ENCODE measurements around the gene ATP1A2.

Gene ATP1A2

GRCh38 chr1:160071289-160071688 lies 44.3 kb upstream of the ATP1A2 start:
- POLR2A ChIA-PET = no interaction called here
- Histone ChIP-seq H3K4me3 (ENCODE audit: low read depth, low read length) (no peak overlapping the region), H3K36me3 (ENCODE audit: control insufficient read depth in 2 of 2, insufficient read depth in 1 of 2, low read length in 2 of 2) (no peaks in the 10 kb centered on the region), H3K27ac (ENCODE audit: extremely low read depth, low read depth, low read length) (no peak overlapping the region), H3K9me3 (ENCODE audit: control insufficient read depth, insufficient read depth, low read depth, low read length) (no peaks in the 10 kb centered on the region), H3K4me1 (ENCODE audit: control insufficient read depth, insufficient read depth, low read length) (no peaks in the 10 kb centered on the region; the same call in 1 of the 2 replicates)
- CTCF ChIA-PET = interaction anchor here (0.7 to 10.3 kb wide), 9 partner anchors 13 to 588 kb away, joined by 3 to 123 read pairs (median 3); no protein-coding TSS in a partner anchor
- TF ChIP-seq ZNF37A (tag by site-specific recombination; IDR thresholded peaks at IDR 0.05) = no peak
- TF ChIP-seq REST (tag by site-specific recombination; IDR thresholded peaks at IDR 0.05) = no peak
- no peak for TF ChIP-seq ZNF10 (tag by site-specific recombination; IDR thresholded peaks at IDR 0.05)
- TF ChIP-seq ZNF704 (tag by site-specific recombination; IDR thresholded peaks at IDR 0.05) = no peak
- no peak for TF ChIP-seq SALL2 (tag by site-specific recombination; IDR thresholded peaks at IDR 0.05; ENCODE audit: borderline replicate concordance)
- TF ChIP-seq ZNF768 (tag by site-specific recombination; IDR thresholded peaks at IDR 0.05) = no peak
- TF ChIP-seq ZNF274 (IDR thresholded peaks at IDR 0.05; ENCODE audit: low read length) = no peak
- no peak for TF ChIP-seq ZNF274 (tag by site-specific recombination; IDR thresholded peaks at IDR 0.05; ENCODE audit: borderline replicate concordance)
- no peak for TF ChIP-seq ZNF311 (tag by site-specific recombination; IDR thresholded peaks at IDR 0.05; ENCODE audit: borderline replicate concordance)

- ChIA-PET CTCF (interaction anchor here (0.8 to 16.5 kb wide), 3 partner anchors 9 to 26 kb away, joined by 5 to 541 read pairs (median 123); no protein-coding TSS in a partner anchor), POLR2A (no interaction called here)
- H3K9me3 ChIP-seq (ENCODE audit: control insufficient read depth, insufficient read depth, low read depth, low read length) = no peaks in the 10 kb centered on the region
- TF ChIP-seq PRDM2 (tag by site-specific recombination; IDR thresholded peaks at IDR 0.05; ENCODE audit: borderline replicate concordance) (no peak), ZNF175 (tag by site-specific recombination; IDR thresholded peaks at IDR 0.05) (no peak), KLF1 (tag by site-specific recombination; IDR thresholded peaks at IDR 0.05) (no peak), MEIS1 (CRISPR knock-in tag; IDR thresholded peaks at IDR 0.05; ENCODE audit: borderline replicate concordance) (no peak), ZNF266 (tag by site-specific recombination; IDR thresholded peaks at IDR 0.05; ENCODE audit: low read depth) (no peak)
- no peak overlapping the region for H3K4me3 ChIP-seq (ENCODE audit: low read depth, low read length)
- no peak overlapping the region for H3K27ac ChIP-seq (ENCODE audit: extremely low read depth, low read depth, low read length)
- no peaks in the 10 kb centered on the region for H3K36me3 ChIP-seq (ENCODE audit: control insufficient read depth in 2 of 2, insufficient read depth in 1 of 2, low read length in 2 of 2)
- no peaks in the 10 kb centered on the region; the same call in 1 of the 2 replicates for H3K4me1 ChIP-seq (ENCODE audit: control insufficient read depth, insufficient read depth, low read length)
Measured at GRCh38 chr1:160074865-160075264, 40.7 kb upstream of the ATP1A2 start.

Measured in HEK293 (cell line).